LoVo (cell line): ENCODE data around the gene PLD1.
A peak's percentile ranks its signal among the peaks of the same experiment; 100 is the strongest.

Experiments
- DNase-seq: peaks from one replicate; pipeline ENCODE4 v3.0.0-alpha.2; 2016; ENCODE audit warnings: low spot score

The PLD1 gene

GRCh38 chr3:171745577-171746319 is 64.5 kb downstream of the PLD1 start:
- DNase-seq: no peak

- no peak for DNase-seq
Measured at GRCh38 chr3:171744158-171744741, 66.0 kb downstream of the PLD1 start.

GRCh38 chr3:171743327-171744157 is 66.7 kb downstream of the PLD1 start:
- DNase-seq: no peak

- DNase-seq: peak; percentile 3
Measured at GRCh38 chr3:171741377-171741776, 68.9 kb downstream of the PLD1 start.

- no peak for DNase-seq
Measured at GRCh38 chr3:171736556-171736955, 73.7 kb downstream of the PLD1 start.

GRCh38 chr3:171733561-171733960 is 76.7 kb downstream of the PLD1 start:
- no peak for DNase-seq

- DNase-seq: no peak
Measured at GRCh38 chr3:171732756-171733155, 77.5 kb downstream of the PLD1 start.

- no peak for DNase-seq
Measured at GRCh38 chr3:171731691-171732090, 78.6 kb downstream of the PLD1 start.

GRCh38 chr3:171729452-171730334 is 80.6 kb downstream of the PLD1 start:
- no peak for DNase-seq

GRCh38 chr3:171727288-171727687 is 83.0 kb downstream of the PLD1 start:
- DNase-seq: no peak

GRCh38 chr3:171718493-171719185 is 91.6 kb downstream of the PLD1 start:
- no peak for DNase-seq

GRCh38 chr3:171715155-171715554 is 95.1 kb downstream of the PLD1 start:
- no peak for DNase-seq

- DNase-seq: no peak
Measured at GRCh38 chr3:171712171-171712938, 97.9 kb downstream of the PLD1 start.

GRCh38 chr3:171711461-171712170 is 98.7 kb downstream of the PLD1 start:
- no peak for DNase-seq

- DNase-seq: no peak
Measured at GRCh38 chr3:171710359-171710758, 99.9 kb downstream of the PLD1 start.

- DNase-seq: no peak
Measured at GRCh38 chr3:171704814-171705213, 105.5 kb downstream of the PLD1 start.

- no peak for DNase-seq
Measured at GRCh38 chr3:171704002-171704401, 106.3 kb downstream of the PLD1 start.

- DNase-seq: no peak
Measured at GRCh38 chr3:171703144-171703543, 107.1 kb downstream of the PLD1 start.

GRCh38 chr3:171700653-171701052 is 109.6 kb downstream of the PLD1 start:
- DNase-seq: no peak

GRCh38 chr3:171700157-171700556 is 110.1 kb downstream of the PLD1 start:
- no peak for DNase-seq
